ENCODE results near the gene RHBDD1. TPM values are rescaled to one million over a fixed set of nuclear protein-coding genes. Genes with fewer than 3 reads are reported as not detected.

Gene RHBDD1
- total RNA-seq, 1 experiment from 2014 or later: 28.0 TPM

- TF ChIP-seq EZH2 (IDR thresholded peaks at IDR 0.05; ENCODE audit: borderline replicate concordance, low read depth, low read length, poor library complexity, severe bottlenecking) (no peak), CTCF (conservative IDR thresholded peaks at IDR 0.05; ENCODE audit: low read depth, low read length) (no peak)
- H3K36me3 ChIP-seq (ENCODE audit: insufficient read depth, low read length, poor library complexity, severe bottlenecking): no peaks in the 10 kb centered on the region
- H3K27me3 ChIP-seq (replicated peaks; ENCODE audit: insufficient read depth, low read depth, low read length, poor library complexity): no peaks in the 10 kb centered on the region
- CTCF ChIA-PET: no interaction called here
- no TSS peak for BruUV-seq (replicated peaks)
- intact Hi-C loops (cut with micrococcal nuclease; ENCODE audit: unreplicated experiment): no loop called here
- POLR2A ChIA-PET (ENCODE audit: low non-redundant PET): no interaction called here
- no peak for DNase-seq (ENCODE audit: low spot score)
- no peaks in the 10 kb centered on the region for H3K4me1 ChIP-seq (ENCODE audit: insufficient read depth, low read length, poor library complexity, severe bottlenecking)
- H3K9me3 ChIP-seq (ENCODE audit: low read depth, low read length, poor library complexity, severe bottlenecking): no peaks in the 10 kb centered on the region
- H3K27ac ChIP-seq (ENCODE audit: low read depth, low read length, poor library complexity, severe bottlenecking): no peak overlapping the region
- no peak overlapping the region for H3K4me3 ChIP-seq (ENCODE audit: low read depth, low read length, poor library complexity, severe bottlenecking)
Observed at GRCh38 chr2:226865710-226866109, 29.9 kb downstream of the RHBDD1 start.

- ChIA-PET POLR2A (ENCODE audit: low non-redundant PET) (no interaction called here), CTCF (no interaction called here)
- no peaks in the 10 kb centered on the region for H3K4me1 ChIP-seq (ENCODE audit: insufficient read depth, low read length, poor library complexity, severe bottlenecking)
- H3K36me3 ChIP-seq (ENCODE audit: insufficient read depth, low read length, poor library complexity, severe bottlenecking): no peaks in the 10 kb centered on the region
- intact Hi-C loops (cut with micrococcal nuclease; ENCODE audit: unreplicated experiment): no loop called here
- H3K9me3 ChIP-seq (ENCODE audit: low read depth, low read length, poor library complexity, severe bottlenecking): no peaks in the 10 kb centered on the region
- no peaks in the 10 kb centered on the region for H3K27me3 ChIP-seq (replicated peaks; ENCODE audit: insufficient read depth, low read depth, low read length, poor library complexity)
- no peak for DNase-seq (ENCODE audit: low spot score)
- H3K4me3 ChIP-seq (ENCODE audit: low read depth, low read length, poor library complexity, severe bottlenecking): no peak overlapping the region
- BruUV-seq (replicated peaks): no TSS peak
- TF ChIP-seq EZH2 (IDR thresholded peaks at IDR 0.05; ENCODE audit: borderline replicate concordance, low read depth, low read length, poor library complexity, severe bottlenecking) (no peak), CTCF (conservative IDR thresholded peaks at IDR 0.05; ENCODE audit: low read depth, low read length) (no peak)
- H3K27ac ChIP-seq (ENCODE audit: low read depth, low read length, poor library complexity, severe bottlenecking): no peak overlapping the region
Observed at GRCh38 chr2:226868331-226869162, 32.7 kb downstream of the RHBDD1 start.

- POLR2A ChIA-PET (ENCODE audit: low non-redundant PET): no interaction called here
- BruUV-seq (replicated peaks): no TSS peak
- no peaks in the 10 kb centered on the region for H3K36me3 ChIP-seq (ENCODE audit: insufficient read depth, low read length, poor library complexity, severe bottlenecking)
- H3K4me3 ChIP-seq (ENCODE audit: low read depth, low read length, poor library complexity, severe bottlenecking): no peak overlapping the region
- H3K4me1 ChIP-seq (ENCODE audit: insufficient read depth, low read length, poor library complexity, severe bottlenecking): no peaks in the 10 kb centered on the region
- TF ChIP-seq EZH2 (IDR thresholded peaks at IDR 0.05; ENCODE audit: borderline replicate concordance, low read depth, low read length, poor library complexity, severe bottlenecking) (no peak), CTCF (conservative IDR thresholded peaks at IDR 0.05; ENCODE audit: low read depth, low read length) (no peak)
- no peaks in the 10 kb centered on the region for H3K27me3 ChIP-seq (replicated peaks; ENCODE audit: insufficient read depth, low read depth, low read length, poor library complexity)
- CTCF ChIA-PET: no interaction called here
- DNase-seq (ENCODE audit: low spot score): no peak
- no peak overlapping the region for H3K27ac ChIP-seq (ENCODE audit: low read depth, low read length, poor library complexity, severe bottlenecking)
- no peaks in the 10 kb centered on the region for H3K9me3 ChIP-seq (ENCODE audit: low read depth, low read length, poor library complexity, severe bottlenecking)
- intact Hi-C loops (cut with micrococcal nuclease; ENCODE audit: unreplicated experiment): no loop called here
Observed at GRCh38 chr2:226869371-226869770, 33.5 kb downstream of the RHBDD1 start.

Data from A673 (cell line).